Panc1 (cell line): Measurements from ENCODE around the gene AHSA1. TPM values are rescaled to one million over a fixed set of nuclear protein-coding genes. Genes with fewer than 3 reads are reported as not detected.

ENCODE experiments used
- ATAC-seq: fragments of 200-7000 bp; cut with Tn5 transposase; 2 replicates; pipeline ENCODE4 v1.9.1; 2020; ENCODE audit warnings: mild to moderate bottlenecking, moderate library complexity
- BruUV-seq: library from RNA; stranded (reverse); fragments of 400-500 nt; replicated peaks from 2 replicates; lab custom pipeline; 2021; lab: Mats Ljungman, UMichigan
- CTCF ChIA-PET: fragments of 300-600 bp; sonication (Branson Sonifier 250); formaldehyde crosslinking; loops from one replicate; lab custom pipeline; 2022; ENCODE audit warnings: antibody characterized with exemption; lab: Charles Lee
- POLR2A ChIA-PET: fragments of 300-600 bp; sonication (Branson Sonifier 250); formaldehyde crosslinking; loops from one replicate; lab custom pipeline; 2022; ENCODE audit warnings: antibody characterized with exemption; lab: Charles Lee
- DNase-seq: peaks from one replicate; pipeline ENCODE4 v3.0.0-alpha.2; 2010; ENCODE audit warnings: low read depth, low spot score
- H3K27ac ChIP-seq: 2 replicates; pipeline ENCODE4 v1.5.1; 2011; ENCODE audit warnings: mild to moderate bottlenecking, low read length, inconsistent platforms
- H3K27me3 ChIP-seq: fragments of 200-500 bp; sonication (Bioruptor generic); 2 replicates; pipeline ENCODE4 v1.6.0; 2014; ENCODE audit warnings: low read length, inconsistent platforms; ENCODE audit not compliant: control insufficient read depth, insufficient read depth
- H3K36me3 ChIP-seq: fragments of 200-500 bp; sonication (Bioruptor generic); 2 replicates; pipeline ENCODE4 v1.5.1; 2014; ENCODE audit warnings: inconsistent platforms, mild to moderate bottlenecking, low read length, moderate library complexity; ENCODE audit not compliant: control insufficient read depth, insufficient read depth
- H3K4me1 ChIP-seq: 2 replicates; pipeline ENCODE4 v1.5.1; 2011; ENCODE audit warnings: inconsistent platforms, mild to moderate bottlenecking, low read length, moderate library complexity; ENCODE audit not compliant: control insufficient read depth, insufficient read depth
- H3K4me3 ChIP-seq, 2 experiments: 2 replicates each; pipeline ENCODE4 v1.5.1; 2011 to 2012; ENCODE audit warnings: low read depth in 2 of 2, low read length in 2 of 2, mild to moderate bottlenecking in 2 of 2, inconsistent platforms in 1 of 2, moderate library complexity in 1 of 2
- H3K9me3 ChIP-seq: fragments of 200-500 bp; sonication (Bioruptor generic); 2 replicates; pipeline ENCODE4 v1.5.1; 2014; ENCODE audit warnings: low read depth, mild to moderate bottlenecking, inconsistent platforms, low read length, moderate library complexity; ENCODE audit not compliant: control insufficient read depth, insufficient read depth
- POLR2AphosphoS5 ChIP-seq: IDR thresholded peaks from 2 replicates; pipeline ENCODE4 v1.6.1; 2012; ENCODE audit warnings: mild to moderate bottlenecking, low read depth, low read length, moderate library complexity
- SIN3A ChIP-seq: IDR thresholded peaks from 2 replicates; pipeline ENCODE4 v1.6.1; 2012; ENCODE audit warnings: low read depth, mild to moderate bottlenecking, low read length, moderate library complexity, borderline replicate concordance; ENCODE audit not compliant: insufficient read depth
- TCF7L2 ChIP-seq: IDR thresholded peaks from 2 replicates; pipeline ENCODE4 v1.6.1; 2011; ENCODE audit warnings: mild to moderate bottlenecking, low read depth, low read length, inconsistent platforms
- in situ Hi-C: cut with HindIII; loops from 2 replicates; pipeline ENCODE4 v1.10.0; 2016; ENCODE audit warnings: low sequenced_read_pairs, low pct_unique_long_range_greater_than_20kb
- intact Hi-C: fragments of 100-400 bp; cut with micrococcal nuclease; formaldehyde crosslinking; loops from one replicate; pipeline ENCODE4 v1.10.0; 2022; ENCODE audit not compliant: unreplicated experiment
- total RNA-seq: library from RNA; stranded (reverse); gene quantifications from one replicate; pipeline ENCODE4 v1.2.1, GENCODE V29; 2021; ENCODE audit not compliant: unreplicated experiment
- TF ChIP-seq, protein P1 (sequence below): fragments of 450-650 bp; IDR thresholded peaks from 2 replicates; pipeline ENCODE4 v1.5.1; 2017; ENCODE audit warnings: mild to moderate bottlenecking
- TF ChIP-seq, protein P2 (sequence below), 2 experiments: IDR thresholded peaks; 2 replicates each; pipeline ENCODE4 v1.6.1; 2011 to 2012; ENCODE audit warnings: low read depth in 2 of 2, control low read depth in 1 of 2, low read length in 1 of 2, mild to moderate bottlenecking in 1 of 2, moderate library complexity in 1 of 2; ENCODE audit not compliant: insufficient read depth in 1 of 2

The AHSA1 gene
- total RNA-seq, 1 experiment from 2014 or later = 142 TPM

GRCh38 chr14:77498120-77498979 lies 40.5 kb downstream of the AHSA1 start, which contains the start of gene ISM2:
Gene ISM2 (minus strand): TSS chr14:77498816. CDS start chr14:77498793, 23 bp downstream.
- in situ Hi-C loops = no loop called here

GRCh38 chr14:77498984-77499527 lies 41.2 kb downstream of the AHSA1 start:
- DNase-seq (no peak), ATAC-seq (peak; percentile 54)
- TF ChIP-seq, protein P1, sequence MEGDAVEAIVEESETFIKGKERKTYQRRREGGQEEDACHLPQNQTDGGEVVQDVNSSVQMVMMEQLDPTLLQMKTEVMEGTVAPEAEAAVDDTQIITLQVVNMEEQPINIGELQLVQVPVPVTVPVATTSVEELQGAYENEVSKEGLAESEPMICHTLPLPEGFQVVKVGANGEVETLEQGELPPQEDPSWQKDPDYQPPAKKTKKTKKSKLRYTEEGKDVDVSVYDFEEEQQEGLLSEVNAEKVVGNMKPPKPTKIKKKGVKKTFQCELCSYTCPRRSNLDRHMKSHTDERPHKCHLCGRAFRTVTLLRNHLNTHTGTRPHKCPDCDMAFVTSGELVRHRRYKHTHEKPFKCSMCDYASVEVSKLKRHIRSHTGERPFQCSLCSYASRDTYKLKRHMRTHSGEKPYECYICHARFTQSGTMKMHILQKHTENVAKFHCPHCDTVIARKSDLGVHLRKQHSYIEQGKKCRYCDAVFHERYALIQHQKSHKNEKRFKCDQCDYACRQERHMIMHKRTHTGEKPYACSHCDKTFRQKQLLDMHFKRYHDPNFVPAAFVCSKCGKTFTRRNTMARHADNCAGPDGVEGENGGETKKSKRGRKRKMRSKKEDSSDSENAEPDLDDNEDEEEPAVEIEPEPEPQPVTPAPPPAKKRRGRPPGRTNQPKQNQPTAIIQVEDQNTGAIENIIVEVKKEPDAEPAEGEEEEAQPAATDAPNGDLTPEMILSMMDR = no peak
- no peak for TF ChIP-seq POLR2AphosphoS5
- peak; percentile 91 for TF ChIP-seq TCF7L2
- no peak for TF ChIP-seq SIN3A
- TF ChIP-seq, protein P2, sequence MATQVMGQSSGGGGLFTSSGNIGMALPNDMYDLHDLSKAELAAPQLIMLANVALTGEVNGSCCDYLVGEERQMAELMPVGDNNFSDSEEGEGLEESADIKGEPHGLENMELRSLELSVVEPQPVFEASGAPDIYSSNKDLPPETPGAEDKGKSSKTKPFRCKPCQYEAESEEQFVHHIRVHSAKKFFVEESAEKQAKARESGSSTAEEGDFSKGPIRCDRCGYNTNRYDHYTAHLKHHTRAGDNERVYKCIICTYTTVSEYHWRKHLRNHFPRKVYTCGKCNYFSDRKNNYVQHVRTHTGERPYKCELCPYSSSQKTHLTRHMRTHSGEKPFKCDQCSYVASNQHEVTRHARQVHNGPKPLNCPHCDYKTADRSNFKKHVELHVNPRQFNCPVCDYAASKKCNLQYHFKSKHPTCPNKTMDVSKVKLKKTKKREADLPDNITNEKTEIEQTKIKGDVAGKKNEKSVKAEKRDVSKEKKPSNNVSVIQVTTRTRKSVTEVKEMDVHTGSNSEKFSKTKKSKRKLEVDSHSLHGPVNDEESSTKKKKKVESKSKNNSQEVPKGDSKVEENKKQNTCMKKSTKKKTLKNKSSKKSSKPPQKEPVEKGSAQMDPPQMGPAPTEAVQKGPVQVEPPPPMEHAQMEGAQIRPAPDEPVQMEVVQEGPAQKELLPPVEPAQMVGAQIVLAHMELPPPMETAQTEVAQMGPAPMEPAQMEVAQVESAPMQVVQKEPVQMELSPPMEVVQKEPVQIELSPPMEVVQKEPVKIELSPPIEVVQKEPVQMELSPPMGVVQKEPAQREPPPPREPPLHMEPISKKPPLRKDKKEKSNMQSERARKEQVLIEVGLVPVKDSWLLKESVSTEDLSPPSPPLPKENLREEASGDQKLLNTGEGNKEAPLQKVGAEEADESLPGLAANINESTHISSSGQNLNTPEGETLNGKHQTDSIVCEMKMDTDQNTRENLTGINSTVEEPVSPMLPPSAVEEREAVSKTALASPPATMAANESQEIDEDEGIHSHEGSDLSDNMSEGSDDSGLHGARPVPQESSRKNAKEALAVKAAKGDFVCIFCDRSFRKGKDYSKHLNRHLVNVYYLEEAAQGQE (IDR thresholded peaks at IDR 0.05; ENCODE audit: insufficient read depth in 1 of 2, low read depth in 2 of 2, low read length in 1 of 2) = no peak
- no peaks in the 10 kb centered on the region for H3K9me3 ChIP-seq
- no peak overlapping the region for H3K27ac ChIP-seq
- CTCF ChIA-PET = no interaction called here
- no peaks in the 10 kb centered on the region for H3K4me1 ChIP-seq
- in situ Hi-C loops = no loop called here
- no TSS peak for BruUV-seq
- H3K27me3 ChIP-seq = no peaks in the 10 kb centered on the region; the same call in 1 of the 2 replicates
- no peaks in the 10 kb centered on the region for H3K36me3 ChIP-seq
- peak overlapping the region; percentile 41 to 48 for H3K4me3 ChIP-seq
- intact Hi-C loops = no loop called here
- POLR2A ChIA-PET = no interaction called here

More at GRCh38 chr14:77498120-77498979, 40.5 kb downstream of the AHSA1 start, which contains the start of gene ISM2:
- Histone ChIP-seq H3K9me3 (no peaks in the 10 kb centered on the region), H3K36me3 (no peaks in the 10 kb centered on the region), H3K27me3 (no peaks in the 10 kb centered on the region; the same call in 1 of the 2 replicates), H3K4me1 (no peaks in the 10 kb centered on the region), H3K27ac (no peak within 1 kb of the TSS), H3K4me3 (peak within 1 kb of the TSS; percentile 41 to 48)
- TF ChIP-seq TCF7L2 (no peak), SIN3A (no peak), POLR2AphosphoS5 (no peak)
- TF ChIP-seq, protein P1 = no peak
- TF ChIP-seq, protein P2 (IDR thresholded peaks at IDR 0.05; ENCODE audit: insufficient read depth in 1 of 2, low read depth in 2 of 2, low read length in 1 of 2) = no peak
- CTCF ChIA-PET = no interaction called here
- POLR2A ChIA-PET = no interaction called here
- DNase-seq = no peak
- intact Hi-C loops = no loop called here
- BruUV-seq = no TSS peak
- ATAC-seq = peak; percentile 80
